ENCODE measurements around the gene KLF3.

The KLF3 gene

GRCh38 chr4:38659346-38659745 lies 4.7 kb upstream of the KLF3 start:
- no peak for DNase-seq

- DNase-seq, result no peak
Measured at GRCh38 chr4:38660838-38661237, 3.2 kb upstream of the KLF3 start.

- DNase-seq, result no peak
Measured at GRCh38 chr4:38661371-38661770, 2.6 kb upstream of the KLF3 start.

- no peak for DNase-seq
Measured at GRCh38 chr4:38662522-38663089, 1.4 kb upstream of the KLF3 start.

- DNase-seq, result no peak
Measured at GRCh38 chr4:38663090-38663800, 754 bp upstream of the KLF3 start.

GRCh38 chr4:38664706-38665401 lies 855 bp downstream of the KLF3 start:
- DNase-seq, result peak; percentile 58

- no peak for DNase-seq
Measured at GRCh38 chr4:38665551-38666411, 1.8 kb downstream of the KLF3 start.

- DNase-seq, result no peak
Measured at GRCh38 chr4:38666766-38667084, 2.7 kb downstream of the KLF3 start.

- peak; percentile 90 for DNase-seq
Measured at GRCh38 chr4:38667085-38667893, 3.3 kb downstream of the KLF3 start.

GRCh38 chr4:38668203-38668971 lies 4.4 kb downstream of the KLF3 start:
- DNase-seq, result no peak

GRCh38 chr4:38669208-38669607 lies 5.2 kb downstream of the KLF3 start:
- DNase-seq, result no peak

- DNase-seq, result no peak
Measured at GRCh38 chr4:38670109-38670901, 6.3 kb downstream of the KLF3 start.

GRCh38 chr4:38670939-38671591 lies 7.1 kb downstream of the KLF3 start:
- DNase-seq, result peak; percentile 4

- no peak for DNase-seq
Measured at GRCh38 chr4:38671592-38671940, 7.6 kb downstream of the KLF3 start.

- DNase-seq, result no peak
Measured at GRCh38 chr4:38672074-38672396, 8.0 kb downstream of the KLF3 start.

GRCh38 chr4:38672397-38673129 lies 8.6 kb downstream of the KLF3 start:
- no peak for DNase-seq

GRCh38 chr4:38673130-38673978 lies 9.4 kb downstream of the KLF3 start:
- DNase-seq, result peak; percentile 47

- no peak for DNase-seq
Measured at GRCh38 chr4:38674258-38675144, 10.5 kb downstream of the KLF3 start.
